Measurements from ENCODE around the gene AGK.

AGK gene

DNA sequence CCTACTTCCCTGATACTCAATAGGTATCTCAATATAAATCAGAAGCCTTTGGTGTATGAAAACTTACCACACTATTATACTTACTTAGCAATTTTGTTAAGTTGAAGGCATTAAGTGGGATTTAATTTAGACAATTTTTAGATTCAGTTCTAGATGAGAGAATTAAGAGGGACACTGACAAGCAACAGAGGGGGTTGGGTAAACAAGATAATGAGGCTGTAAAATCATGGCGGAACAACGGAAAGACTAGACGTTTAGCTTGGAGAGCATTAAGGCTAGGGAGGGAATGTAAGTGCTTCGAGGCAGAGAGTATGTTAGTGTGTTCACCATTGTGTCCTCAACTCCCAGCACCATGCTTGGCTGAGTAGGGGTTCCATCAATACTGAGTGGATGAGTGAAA, 79.4 kb downstream of the AGK start:
- H3K4me3 ChIP-seq (ENCODE audit: low read depth, low read length): no peak overlapping the region
- TF ChIP-seq, protein P1, sequence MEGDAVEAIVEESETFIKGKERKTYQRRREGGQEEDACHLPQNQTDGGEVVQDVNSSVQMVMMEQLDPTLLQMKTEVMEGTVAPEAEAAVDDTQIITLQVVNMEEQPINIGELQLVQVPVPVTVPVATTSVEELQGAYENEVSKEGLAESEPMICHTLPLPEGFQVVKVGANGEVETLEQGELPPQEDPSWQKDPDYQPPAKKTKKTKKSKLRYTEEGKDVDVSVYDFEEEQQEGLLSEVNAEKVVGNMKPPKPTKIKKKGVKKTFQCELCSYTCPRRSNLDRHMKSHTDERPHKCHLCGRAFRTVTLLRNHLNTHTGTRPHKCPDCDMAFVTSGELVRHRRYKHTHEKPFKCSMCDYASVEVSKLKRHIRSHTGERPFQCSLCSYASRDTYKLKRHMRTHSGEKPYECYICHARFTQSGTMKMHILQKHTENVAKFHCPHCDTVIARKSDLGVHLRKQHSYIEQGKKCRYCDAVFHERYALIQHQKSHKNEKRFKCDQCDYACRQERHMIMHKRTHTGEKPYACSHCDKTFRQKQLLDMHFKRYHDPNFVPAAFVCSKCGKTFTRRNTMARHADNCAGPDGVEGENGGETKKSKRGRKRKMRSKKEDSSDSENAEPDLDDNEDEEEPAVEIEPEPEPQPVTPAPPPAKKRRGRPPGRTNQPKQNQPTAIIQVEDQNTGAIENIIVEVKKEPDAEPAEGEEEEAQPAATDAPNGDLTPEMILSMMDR (IDR thresholded peaks at IDR 0.05; ENCODE audit: low read depth, low read length): no peak

GRCh38 chr7:141631525-141631924, 80.3 kb downstream of the AGK start:
- H3K4me3 ChIP-seq (ENCODE audit: low read depth, low read length): no peak overlapping the region
- TF ChIP-seq, protein P1 (IDR thresholded peaks at IDR 0.05; ENCODE audit: low read depth, low read length): no peak

GRCh38 chr7:141634065-141634464, 82.9 kb downstream of the AGK start:
- TF ChIP-seq, protein P1 (IDR thresholded peaks at IDR 0.05; ENCODE audit: low read depth, low read length): no peak
- H3K4me3 ChIP-seq (ENCODE audit: low read depth, low read length): no peak overlapping the region

GRCh38 chr7:141636053-141636452, 84.8 kb downstream of the AGK start:
- no peak overlapping the region for H3K4me3 ChIP-seq (ENCODE audit: low read depth, low read length)
- TF ChIP-seq, protein P1 (IDR thresholded peaks at IDR 0.05; ENCODE audit: low read depth, low read length): no peak

DNA sequence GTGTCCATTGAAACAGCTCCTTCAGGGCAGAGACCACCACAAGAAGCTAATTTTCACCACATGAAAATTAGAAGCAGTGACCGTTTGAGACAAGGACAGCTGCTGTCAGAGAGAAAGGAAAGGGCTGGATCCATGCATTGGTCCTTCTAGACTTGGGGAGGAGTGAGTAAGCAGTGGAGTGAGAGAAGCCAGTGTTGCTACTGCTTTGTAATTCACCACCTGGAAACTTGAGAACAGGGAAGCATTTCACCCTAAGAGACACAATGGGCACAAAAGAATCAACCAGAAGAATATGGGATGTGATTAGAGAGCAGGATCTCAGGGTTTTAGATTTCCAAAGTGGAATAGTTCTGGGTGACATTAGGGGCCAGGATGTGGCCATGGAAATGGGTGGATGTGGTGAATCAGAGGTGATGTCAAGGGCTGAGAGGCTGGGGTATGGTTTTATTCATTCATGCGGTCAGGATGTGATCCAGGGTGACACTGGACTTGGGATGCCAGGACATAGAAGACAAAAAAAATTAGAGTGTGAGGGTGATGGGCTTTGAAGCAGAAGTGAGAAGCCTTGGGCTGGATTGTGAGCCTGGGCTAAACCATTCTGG, 89.1 kb downstream of the AGK start:
- H3K4me3 ChIP-seq (ENCODE audit: low read depth, low read length): no peak overlapping the region
- TF ChIP-seq, protein P1 (IDR thresholded peaks at IDR 0.05; ENCODE audit: low read depth, low read length): no peak

DNA sequence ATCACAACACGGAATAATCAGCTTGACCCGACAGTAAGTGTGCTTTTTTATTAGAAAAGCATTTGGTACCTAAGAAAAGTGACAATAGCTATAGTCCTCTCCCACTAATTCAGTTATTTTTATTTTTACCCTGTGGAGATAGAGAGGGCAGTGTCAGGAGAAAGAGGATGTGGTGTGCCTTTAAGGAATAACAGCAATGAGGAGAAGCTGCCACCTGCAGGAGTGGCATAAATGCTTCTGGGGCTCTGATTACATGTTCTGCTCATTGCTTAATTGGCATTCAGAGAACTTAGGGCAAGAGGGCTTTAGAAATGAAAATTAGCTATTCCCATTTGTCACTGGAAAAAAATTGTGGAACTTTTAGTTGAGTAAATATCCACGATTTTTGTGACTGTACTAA, 90.7 kb downstream of the AGK start:
- TF ChIP-seq, protein P1 (IDR thresholded peaks at IDR 0.05; ENCODE audit: low read depth, low read length): no peak
- no peak overlapping the region for H3K4me3 ChIP-seq (ENCODE audit: low read depth, low read length)

- TF ChIP-seq, protein P1 (IDR thresholded peaks at IDR 0.05; ENCODE audit: low read depth, low read length): no peak
Observed at GRCh38 chr7:141645188-141645587, 94.0 kb downstream of the AGK start.

More at GRCh38 chr7:141645188-141645587, 94.0 kb downstream of the AGK start:
- H3K4me3 ChIP-seq (ENCODE audit: low read depth, low read length): no peak overlapping the region
